Effector CD8-positive, alpha-beta T cell (primary cell): Measurements from ENCODE around the gene BAMBI.

Experiments used
- DNase-seq: peaks from one replicate; lab custom pipeline; 2025; lab: John Stamatoyannopoulos, UW

BAMBI gene

DNA sequence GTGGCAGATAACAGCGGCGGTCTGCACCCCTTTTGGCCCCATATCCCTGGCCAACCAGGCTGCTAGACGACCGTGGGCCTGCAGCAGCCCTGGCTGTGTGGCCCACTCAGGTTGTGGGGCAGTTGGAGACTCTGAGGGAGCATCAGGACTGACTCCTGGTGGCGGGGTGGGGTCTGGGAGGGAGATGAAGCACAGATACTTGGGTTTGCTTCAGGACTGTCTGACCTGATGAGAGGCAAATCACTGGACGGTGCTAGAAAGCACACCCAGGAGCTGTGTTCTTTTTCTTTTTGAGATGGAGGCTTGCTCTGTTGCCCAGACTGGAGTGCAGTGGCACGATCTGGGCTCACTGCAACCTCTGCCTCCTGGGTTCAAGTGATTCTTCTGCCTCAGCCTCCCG lies 28.2 kb downstream of the BAMBI start:
- no peak for DNase-seq

GRCh38 chr10:28709001-28709710 lies 31.8 kb downstream of the BAMBI start:
- no peak for DNase-seq

- no peak for DNase-seq
These were observed 33.0 kb downstream of the BAMBI start for GRCh38 chr10:28710202-28710886.

DNA sequence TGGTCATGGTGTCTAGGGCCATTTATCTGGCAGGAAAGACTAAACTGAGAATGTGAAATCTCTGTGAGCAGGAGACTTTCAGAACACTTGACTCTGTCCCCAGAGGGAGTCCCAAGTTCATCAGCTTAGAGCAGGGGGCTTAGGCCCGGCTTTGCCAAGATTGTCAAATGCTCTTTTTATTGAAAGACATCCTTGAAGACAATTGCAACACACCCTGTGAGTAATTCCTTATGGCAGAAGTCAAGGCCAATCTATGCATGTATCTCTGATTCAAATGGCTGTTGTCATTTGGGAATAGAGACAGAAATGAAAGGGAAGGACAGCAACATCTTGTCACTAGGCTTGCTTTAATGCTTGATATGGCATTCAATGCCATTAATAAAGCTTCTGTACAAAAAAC lies 33.7 kb downstream of the BAMBI start:
- no peak for DNase-seq

- DNase-seq, result no peak
These were observed 34.5 kb downstream of the BAMBI start for GRCh38 chr10:28711776-28712175.

GRCh38 chr10:28713626-28714352 lies 36.5 kb downstream of the BAMBI start:
- no peak for DNase-seq

GRCh38 chr10:28714401-28715053 lies 37.2 kb downstream of the BAMBI start:
- no peak for DNase-seq

- DNase-seq, result no peak
These were observed 37.9 kb downstream of the BAMBI start for GRCh38 chr10:28715246-28715645.

DNA sequence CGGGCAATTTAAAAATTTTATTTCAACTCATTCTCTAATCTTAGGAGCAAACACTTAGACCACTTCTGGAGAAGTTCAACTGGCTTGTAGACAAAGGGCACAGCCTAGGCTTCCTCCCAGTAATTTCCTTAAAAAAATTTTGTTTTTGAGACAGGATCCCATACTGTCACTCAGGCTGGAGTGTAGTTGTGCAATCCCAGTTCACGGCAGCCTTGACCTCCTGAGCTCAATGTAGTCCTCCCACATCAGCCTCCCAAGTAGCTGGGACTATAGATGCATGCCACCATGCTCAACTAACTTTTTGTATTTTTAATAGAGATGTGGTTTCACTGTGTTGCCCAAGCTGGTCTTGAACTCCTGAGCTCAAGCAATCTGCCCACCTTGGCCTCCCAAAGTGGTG lies 38.4 kb downstream of the BAMBI start:
- no peak for DNase-seq

DNA sequence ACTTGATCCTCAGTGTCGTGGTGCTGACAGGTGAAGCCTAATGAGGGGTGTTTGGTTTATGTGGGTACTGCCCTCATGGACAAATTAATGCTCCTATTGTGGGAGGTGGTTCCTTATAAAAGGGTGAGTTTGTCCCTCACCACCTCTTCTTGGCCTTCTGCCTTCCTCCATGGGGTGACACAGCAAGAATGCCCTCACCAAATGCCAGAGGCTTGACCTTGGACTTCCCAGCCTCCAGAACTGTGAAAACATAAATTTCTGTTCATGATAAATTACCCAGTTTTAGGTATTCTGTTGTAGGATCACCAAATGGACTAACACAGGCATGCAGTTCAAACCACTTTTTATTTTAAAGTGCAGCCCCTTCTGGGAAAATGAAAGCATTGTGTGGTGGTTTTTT lies 39.4 kb downstream of the BAMBI start:
- DNase-seq, result no peak

- DNase-seq, result no peak
These were observed 40.4 kb downstream of the BAMBI start for GRCh38 chr10:28717656-28718201.

GRCh38 chr10:28719789-28720436 lies 42.6 kb downstream of the BAMBI start:
- DNase-seq, result no peak

DNA sequence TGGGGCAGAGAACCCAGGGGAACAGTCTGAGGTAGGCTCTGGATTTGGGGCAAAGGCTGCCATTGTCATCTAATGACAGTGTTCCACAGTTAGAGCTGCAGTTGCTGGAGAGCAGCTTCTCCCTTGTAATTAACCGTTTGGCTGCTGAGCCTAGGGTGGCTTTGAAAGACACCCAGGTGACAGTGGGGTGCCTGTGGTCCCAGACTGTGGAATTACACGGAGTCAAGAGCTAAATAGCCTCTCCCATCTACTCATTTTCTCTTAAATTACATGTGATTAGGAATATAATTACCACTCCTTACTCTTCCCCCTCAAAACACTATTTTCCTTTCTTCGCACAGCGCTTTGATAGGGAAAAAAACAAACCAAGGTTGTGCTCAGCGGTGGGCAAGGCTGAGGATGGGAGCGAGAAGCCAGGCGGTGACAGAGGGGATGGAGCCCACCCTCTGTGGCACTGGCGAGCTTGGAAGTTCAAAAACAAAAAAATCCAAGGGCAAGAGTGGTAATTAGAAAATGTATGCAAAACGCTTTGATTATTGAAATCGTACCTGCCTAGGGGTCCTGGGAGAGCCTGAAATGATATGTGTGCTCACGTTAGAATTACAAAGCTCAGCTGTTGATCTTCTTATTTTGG lies 44.1 kb downstream of the BAMBI start:
- DNase-seq, result no peak

DNA sequence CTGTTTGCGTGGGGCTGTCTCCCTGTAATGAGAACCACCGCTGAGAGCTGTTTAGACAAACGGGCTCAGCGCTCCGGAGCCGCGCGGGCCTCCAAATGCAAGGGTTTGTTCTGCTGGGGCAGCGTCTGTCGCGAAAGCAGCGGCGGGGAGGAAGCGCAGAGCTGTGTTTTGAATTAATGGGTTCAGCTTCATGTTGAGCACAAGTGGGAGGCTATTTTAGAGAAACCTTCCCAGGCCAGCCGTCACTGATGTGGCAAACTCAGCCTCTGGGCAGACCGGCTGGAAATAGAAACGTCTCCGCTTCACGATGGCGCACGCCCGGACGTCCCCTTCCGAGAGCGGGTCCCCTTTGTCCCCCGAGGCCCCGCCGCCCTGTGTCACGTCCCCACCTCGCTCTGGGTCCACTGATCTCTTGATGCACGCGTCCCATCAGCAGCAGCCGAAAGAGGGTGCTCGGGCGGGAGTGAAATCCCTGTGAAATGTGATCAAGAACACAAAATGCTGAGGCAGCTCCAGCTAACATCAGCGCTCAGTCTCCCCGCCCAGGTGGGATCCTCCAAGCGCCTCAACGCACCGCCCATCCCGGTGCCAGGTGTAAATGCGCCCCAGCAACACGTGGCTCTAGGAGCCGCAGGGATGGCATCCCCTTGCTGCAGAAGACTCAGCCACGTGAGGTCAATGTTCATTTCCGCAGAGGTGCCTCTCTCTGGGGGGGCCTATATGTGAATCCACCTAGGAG lies 44.9 kb downstream of the BAMBI start:
- DNase-seq, result no peak

DNA sequence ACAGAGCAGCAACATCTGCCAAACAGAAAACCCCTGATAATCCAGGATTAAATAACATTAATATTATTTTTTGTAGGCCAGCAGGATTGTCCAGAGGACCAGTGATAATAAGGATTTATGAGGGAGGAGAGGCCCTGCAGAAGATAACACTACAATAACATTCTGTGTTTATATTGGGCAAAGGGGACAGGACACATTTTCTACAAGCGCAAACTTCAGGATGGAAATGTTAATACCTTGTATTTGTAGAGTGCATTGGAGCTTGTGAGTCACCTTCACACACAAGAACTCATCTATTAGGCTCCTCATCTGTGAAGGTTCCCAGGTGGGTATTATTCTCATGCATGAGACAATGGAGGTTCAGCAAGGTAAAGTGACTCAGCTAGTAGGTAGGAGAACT lies 51.0 kb downstream of the BAMBI start:
- DNase-seq, result no peak

DNA sequence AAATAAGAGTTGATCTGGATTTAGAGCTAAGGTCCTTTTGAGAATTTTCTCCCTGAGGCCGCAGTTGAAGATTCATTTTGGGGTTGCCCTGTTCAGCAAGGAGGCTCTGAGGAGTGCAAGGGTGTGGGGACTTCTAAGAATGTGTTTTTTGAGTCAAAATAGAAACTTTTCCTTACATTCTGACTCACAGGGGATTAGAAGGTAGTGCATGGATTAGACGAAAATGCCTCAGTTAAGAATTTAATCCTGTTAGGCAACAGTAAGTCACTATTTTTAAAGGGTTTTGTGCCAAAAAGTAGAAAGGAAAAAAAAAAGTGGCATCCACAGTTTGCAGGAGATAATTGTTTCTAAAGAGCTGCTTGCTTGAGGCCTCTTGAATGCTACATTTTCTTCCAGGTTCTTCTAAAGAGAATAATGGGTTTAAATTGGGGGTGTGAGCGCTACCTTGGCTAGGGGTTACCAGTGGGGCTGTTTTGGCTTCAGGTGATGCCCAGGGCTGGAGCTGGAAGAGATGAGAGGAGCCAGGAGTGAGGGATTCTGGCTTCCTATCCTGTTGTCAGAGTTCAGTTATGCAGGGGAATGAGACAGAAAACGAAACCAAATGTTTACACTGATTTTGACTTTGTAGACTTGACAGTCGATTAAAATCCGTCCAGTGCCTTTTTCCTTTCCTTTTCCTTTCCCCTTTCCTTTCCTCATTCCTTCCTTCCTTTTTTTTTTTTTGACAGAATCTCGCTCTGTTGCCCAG lies 52.9 kb downstream of the BAMBI start:
- DNase-seq, result no peak

- no peak for DNase-seq
These were observed 54.8 kb downstream of the BAMBI start for GRCh38 chr10:28732091-28732490.
